ENCODE results near the gene CRX. TPM values are rescaled to one million over a fixed set of nuclear protein-coding genes. Genes with fewer than 3 reads are reported as not detected.

CRX gene
- total and polyA plus RNA-seq, 2 of the 13 experiments (the other 11 are each of a cell fraction or from before 2014, with no cell fraction given): not detected

- TF ChIP-seq ZNF280D (CRISPR knock-in tag; IDR thresholded peaks at IDR 0.05): no peak
- no peak for TF ChIP-seq SMARCE1 (IDR thresholded peaks at IDR 0.05; ENCODE audit: borderline replicate concordance)
- TF ChIP-seq ZNF782 (CRISPR knock-in tag; IDR thresholded peaks at IDR 0.05; ENCODE audit: borderline replicate concordance): no peak
- no peak for TF ChIP-seq AFF4 (CRISPR knock-in tag; IDR thresholded peaks at IDR 0.05)
- TF ChIP-seq TBL1XR1 (IDR thresholded peaks at IDR 0.05; ENCODE audit: borderline replicate concordance, low read length, partially characterized antibody): peak; percentile 50
- no peak for TF ChIP-seq PREB (CRISPR knock-in tag; IDR thresholded peaks at IDR 0.05)
- peak; percentile 98 for TF ChIP-seq PPARG (CRISPR knock-in tag; conservative IDR thresholded peaks at IDR 0.05)
- peak; percentile 88; the same call in 1 of the 2 replicates for TF ChIP-seq SOX5 (CRISPR knock-in tag; IDR thresholded peaks at IDR 0.05; ENCODE audit: borderline replicate concordance)
- no peak for TF ChIP-seq ZNF549 (CRISPR knock-in tag; IDR thresholded peaks at IDR 0.05)
- TF ChIP-seq ETS1 (CRISPR knock-in tag; IDR thresholded peaks at IDR 0.05): no peak
- TF ChIP-seq PHB2 (IDR thresholded peaks at IDR 0.05; ENCODE audit: partially characterized antibody): no peak
- peak; percentile 73; the same call in 1 of the 2 replicates for TF ChIP-seq ZNF580 (CRISPR knock-in tag; IDR thresholded peaks at IDR 0.05; ENCODE audit: borderline replicate concordance, low read depth)
- no peak for TF ChIP-seq LCORL (IDR thresholded peaks at IDR 0.05)
- peak; percentile 71 for TF ChIP-seq LCORL (CRISPR knock-in tag; IDR thresholded peaks at IDR 0.05)
- TF ChIP-seq ZNF878 (CRISPR knock-in tag; IDR thresholded peaks at IDR 0.05): no peak
- no peak for TF ChIP-seq NFE2L2 (IDR thresholded peaks at IDR 0.05; ENCODE audit: low read length)
- TF ChIP-seq ZNF34 (CRISPR knock-in tag; IDR thresholded peaks at IDR 0.05; ENCODE audit: borderline replicate concordance): no peak
- peak; percentile 77; the same call in 1 of the 2 replicates for TF ChIP-seq POGZ (CRISPR knock-in tag; IDR thresholded peaks at IDR 0.05)
- peak; percentile 81 for TF ChIP-seq ZNF331 (CRISPR knock-in tag; IDR thresholded peaks at IDR 0.05)
- peak; percentile 96 for TF ChIP-seq POLR2AphosphoS5 (IDR thresholded peaks at IDR 0.05; ENCODE audit: low read depth, low read length)
- peak; percentile 45; the same call in 1 of the 2 replicates for TF ChIP-seq GATAD1 (CRISPR knock-in tag; IDR thresholded peaks at IDR 0.05)
- peak; percentile 30; the same call in 1 of the 2 replicates for TF ChIP-seq SMC3 (IDR thresholded peaks at IDR 0.05; ENCODE audit: low read length)
Observed at GRCh38 chr19:47886010-47886559, 64.3 kb downstream of the CRX start, which contains the start of gene SULT2A1 (continued).

Data from HepG2 (cell line).